Measurements from ENCODE around the gene KCNH6. TPM values are rescaled to one million over a fixed set of nuclear protein-coding genes. Genes with fewer than 3 reads are reported as not detected.

The KCNH6 gene
- total and polyA plus RNA-seq, 9 of the 15 experiments (the other 6 are each of a cell fraction or from before 2014, with no cell fraction given): not detected

DNA sequence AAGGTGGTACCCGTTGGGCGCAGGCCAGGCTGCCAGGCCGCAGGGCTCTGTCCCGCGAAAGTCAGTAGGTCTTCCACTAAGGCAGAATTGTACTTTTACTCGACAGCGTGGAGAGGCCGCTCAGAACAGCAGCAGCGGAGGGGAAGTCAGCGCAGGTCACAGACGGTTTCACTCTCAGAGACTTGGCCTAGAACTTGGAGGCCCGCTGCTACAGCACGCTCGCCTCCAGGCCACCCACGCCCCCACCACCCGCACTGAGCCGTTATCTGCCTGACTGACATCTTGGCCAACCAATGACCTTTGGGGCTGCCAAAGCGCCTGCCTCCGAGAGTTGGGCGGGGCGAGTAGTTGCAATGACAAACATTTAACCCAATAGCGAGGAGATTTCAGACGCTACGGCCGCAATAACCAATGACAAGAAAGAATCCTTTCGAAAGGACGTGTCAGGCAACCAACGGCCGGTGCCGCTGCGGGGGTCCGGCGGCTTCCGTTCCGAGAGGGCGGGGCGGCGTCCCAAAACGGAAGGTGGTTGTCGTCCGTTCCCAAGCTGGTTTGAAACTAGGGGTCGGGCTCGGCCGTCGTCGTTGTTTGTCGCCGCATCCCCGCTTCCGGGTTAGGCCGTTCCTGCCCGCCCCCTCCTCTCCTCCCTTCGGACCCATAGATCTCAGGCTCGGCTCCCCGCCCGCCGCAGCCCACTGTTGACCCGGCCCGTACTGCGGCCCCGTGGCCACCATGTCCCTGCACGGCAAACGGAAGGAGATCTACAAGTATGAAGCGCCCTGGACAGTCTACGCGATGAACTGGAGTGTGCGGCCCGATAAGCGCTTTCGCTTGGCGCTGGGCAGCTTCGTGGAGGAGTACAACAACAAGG is 27.0 kb downstream of the KCNH6 start, which contains the start of gene DCAF7 (continued):
- TF ChIP-seq, protein P1, sequence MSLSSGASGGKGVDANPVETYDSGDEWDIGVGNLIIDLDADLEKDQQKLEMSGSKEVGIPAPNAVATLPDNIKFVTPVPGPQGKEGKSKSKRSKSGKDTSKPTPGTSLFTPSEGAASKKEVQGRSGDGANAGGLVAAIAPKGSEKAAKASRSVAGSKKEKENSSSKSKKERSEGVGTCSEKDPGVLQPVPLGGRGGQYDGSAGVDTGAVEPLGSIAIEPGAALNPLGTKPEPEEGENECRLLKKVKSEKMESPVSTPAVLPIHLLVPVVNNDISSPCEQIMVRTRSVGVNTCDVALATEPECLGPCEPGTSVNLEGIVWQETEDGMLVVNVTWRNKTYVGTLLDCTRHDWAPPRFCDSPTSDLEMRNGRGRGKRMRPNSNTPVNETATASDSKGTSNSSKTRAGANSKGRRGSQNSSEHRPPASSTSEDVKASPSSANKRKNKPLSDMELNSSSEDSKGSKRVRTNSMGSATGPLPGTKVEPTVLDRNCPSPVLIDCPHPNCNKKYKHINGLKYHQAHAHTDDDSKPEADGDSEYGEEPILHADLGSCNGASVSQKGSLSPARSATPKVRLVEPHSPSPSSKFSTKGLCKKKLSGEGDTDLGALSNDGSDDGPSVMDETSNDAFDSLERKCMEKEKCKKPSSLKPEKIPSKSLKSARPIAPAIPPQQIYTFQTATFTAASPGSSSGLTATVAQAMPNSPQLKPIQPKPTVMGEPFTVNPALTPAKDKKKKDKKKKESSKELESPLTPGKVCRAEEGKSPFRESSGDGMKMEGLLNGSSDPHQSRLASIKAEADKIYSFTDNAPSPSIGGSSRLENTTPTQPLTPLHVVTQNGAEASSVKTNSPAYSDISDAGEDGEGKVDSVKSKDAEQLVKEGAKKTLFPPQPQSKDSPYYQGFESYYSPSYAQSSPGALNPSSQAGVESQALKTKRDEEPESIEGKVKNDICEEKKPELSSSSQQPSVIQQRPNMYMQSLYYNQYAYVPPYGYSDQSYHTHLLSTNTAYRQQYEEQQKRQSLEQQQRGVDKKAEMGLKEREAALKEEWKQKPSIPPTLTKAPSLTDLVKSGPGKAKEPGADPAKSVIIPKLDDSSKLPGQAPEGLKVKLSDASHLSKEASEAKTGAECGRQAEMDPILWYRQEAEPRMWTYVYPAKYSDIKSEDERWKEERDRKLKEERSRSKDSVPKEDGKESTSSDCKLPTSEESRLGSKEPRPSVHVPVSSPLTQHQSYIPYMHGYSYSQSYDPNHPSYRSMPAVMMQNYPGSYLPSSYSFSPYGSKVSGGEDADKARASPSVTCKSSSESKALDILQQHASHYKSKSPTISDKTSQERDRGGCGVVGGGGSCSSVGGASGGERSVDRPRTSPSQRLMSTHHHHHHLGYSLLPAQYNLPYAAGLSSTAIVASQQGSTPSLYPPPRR (CRISPR knock-in tag; IDR thresholded peaks at IDR 0.05; ENCODE audit: borderline replicate concordance): no peak
- TF ChIP-seq, protein P2, sequence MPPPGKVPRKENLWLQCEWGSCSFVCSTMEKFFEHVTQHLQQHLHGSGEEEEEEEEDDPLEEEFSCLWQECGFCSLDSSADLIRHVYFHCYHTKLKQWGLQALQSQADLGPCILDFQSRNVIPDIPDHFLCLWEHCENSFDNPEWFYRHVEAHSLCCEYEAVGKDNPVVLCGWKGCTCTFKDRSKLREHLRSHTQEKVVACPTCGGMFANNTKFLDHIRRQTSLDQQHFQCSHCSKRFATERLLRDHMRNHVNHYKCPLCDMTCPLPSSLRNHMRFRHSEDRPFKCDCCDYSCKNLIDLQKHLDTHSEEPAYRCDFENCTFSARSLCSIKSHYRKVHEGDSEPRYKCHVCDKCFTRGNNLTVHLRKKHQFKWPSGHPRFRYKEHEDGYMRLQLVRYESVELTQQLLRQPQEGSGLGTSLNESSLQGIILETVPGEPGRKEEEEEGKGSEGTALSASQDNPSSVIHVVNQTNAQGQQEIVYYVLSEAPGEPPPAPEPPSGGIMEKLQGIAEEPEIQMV (tag; conservative IDR thresholded peaks at IDR 0.05; ENCODE audit: low read depth): no peak
- no peak for TF ChIP-seq PTTG1 (tag; IDR thresholded peaks at IDR 0.05; ENCODE audit: low read depth)
- peak; percentile 97 for TF ChIP-seq FOS (IDR thresholded peaks at IDR 0.05; ENCODE audit: extremely low read depth, insufficient read length)
- TF ChIP-seq ETV5 (CRISPR knock-in tag; IDR thresholded peaks at IDR 0.05; ENCODE audit: low read depth): peak; percentile 51
- no peak for TF ChIP-seq COPS2 (conservative IDR thresholded peaks at IDR 0.05)
- peak; percentile 80 for TF ChIP-seq ETV1 (tag; conservative IDR thresholded peaks at IDR 0.05; ENCODE audit: low read depth)
- peak; percentile 68 for TF ChIP-seq TBP (optimal IDR thresholded peaks at IDR 0.05; ENCODE audit: low read depth, low read length)
- TF ChIP-seq, protein P3, sequence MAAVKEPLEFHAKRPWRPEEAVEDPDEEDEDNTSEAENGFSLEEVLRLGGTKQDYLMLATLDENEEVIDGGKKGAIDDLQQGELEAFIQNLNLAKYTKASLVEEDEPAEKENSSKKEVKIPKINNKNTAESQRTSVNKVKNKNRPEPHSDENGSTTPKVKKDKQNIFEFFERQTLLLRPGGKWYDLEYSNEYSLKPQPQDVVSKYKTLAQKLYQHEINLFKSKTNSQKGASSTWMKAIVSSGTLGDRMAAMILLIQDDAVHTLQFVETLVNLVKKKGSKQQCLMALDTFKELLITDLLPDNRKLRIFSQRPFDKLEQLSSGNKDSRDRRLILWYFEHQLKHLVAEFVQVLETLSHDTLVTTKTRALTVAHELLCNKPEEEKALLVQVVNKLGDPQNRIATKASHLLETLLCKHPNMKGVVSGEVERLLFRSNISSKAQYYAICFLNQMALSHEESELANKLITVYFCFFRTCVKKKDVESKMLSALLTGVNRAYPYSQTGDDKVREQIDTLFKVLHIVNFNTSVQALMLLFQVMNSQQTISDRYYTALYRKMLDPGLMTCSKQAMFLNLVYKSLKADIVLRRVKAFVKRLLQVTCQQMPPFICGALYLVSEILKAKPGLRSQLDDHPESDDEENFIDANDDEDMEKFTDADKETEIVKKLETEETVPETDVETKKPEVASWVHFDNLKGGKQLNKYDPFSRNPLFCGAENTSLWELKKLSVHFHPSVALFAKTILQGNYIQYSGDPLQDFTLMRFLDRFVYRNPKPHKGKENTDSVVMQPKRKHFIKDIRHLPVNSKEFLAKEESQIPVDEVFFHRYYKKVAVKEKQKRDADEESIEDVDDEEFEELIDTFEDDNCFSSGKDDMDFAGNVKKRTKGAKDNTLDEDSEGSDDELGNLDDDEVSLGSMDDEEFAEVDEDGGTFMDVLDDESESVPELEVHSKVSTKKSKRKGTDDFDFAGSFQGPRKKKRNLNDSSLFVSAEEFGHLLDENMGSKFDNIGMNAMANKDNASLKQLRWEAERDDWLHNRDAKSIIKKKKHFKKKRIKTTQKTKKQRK (IDR thresholded peaks at IDR 0.05; ENCODE audit: borderline replicate concordance, low read depth, low read length): peak; percentile 99
- TF ChIP-seq CREB1 (IDR thresholded peaks at IDR 0.05): peak; percentile 70
- TF ChIP-seq CREB1 (CRISPR knock-in tag; IDR thresholded peaks at IDR 0.05): peak; percentile 83
- TF ChIP-seq, protein P4, sequence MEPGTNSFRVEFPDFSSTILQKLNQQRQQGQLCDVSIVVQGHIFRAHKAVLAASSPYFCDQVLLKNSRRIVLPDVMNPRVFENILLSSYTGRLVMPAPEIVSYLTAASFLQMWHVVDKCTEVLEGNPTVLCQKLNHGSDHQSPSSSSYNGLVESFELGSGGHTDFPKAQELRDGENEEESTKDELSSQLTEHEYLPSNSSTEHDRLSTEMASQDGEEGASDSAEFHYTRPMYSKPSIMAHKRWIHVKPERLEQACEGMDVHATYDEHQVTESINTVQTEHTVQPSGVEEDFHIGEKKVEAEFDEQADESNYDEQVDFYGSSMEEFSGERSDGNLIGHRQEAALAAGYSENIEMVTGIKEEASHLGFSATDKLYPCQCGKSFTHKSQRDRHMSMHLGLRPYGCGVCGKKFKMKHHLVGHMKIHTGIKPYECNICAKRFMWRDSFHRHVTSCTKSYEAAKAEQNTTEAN (CRISPR knock-in tag; IDR thresholded peaks at IDR 0.05): no peak
- peak; percentile 59 for TF ChIP-seq ESRRA (IDR thresholded peaks at IDR 0.05; ENCODE audit: borderline replicate concordance, low read depth)
- TF ChIP-seq SREBF1 (IDR thresholded peaks at IDR 0.05; ENCODE audit: borderline replicate concordance, low read depth, low read length): no peak
